ENCODE data around the gene CCBE1.

DNA sequence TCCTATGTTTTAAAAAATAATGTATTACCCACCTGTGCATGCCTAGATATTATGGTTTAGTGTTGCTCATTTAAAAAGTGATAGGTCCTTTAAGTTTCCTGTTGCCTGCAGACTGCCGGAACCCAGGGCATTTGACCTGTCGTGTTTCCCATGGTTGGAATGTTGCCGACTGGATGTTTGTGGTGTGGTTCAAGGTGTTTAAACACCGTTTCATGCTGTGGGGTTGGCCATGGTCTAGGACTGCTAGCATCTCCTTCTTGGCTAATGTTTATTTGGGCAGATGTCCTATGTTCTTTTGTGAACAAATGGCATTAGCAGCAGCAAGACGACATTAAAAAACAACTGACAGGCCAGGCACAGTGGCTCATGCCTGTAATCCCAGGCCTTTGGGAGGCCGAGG, 245.3 kb downstream of the CCBE1 start:
- TF ChIP-seq POLR2A (IDR thresholded peaks at IDR 0.05) (no peak), POLR2AphosphoS5 (IDR thresholded peaks at IDR 0.05) (no peak)
- TF ChIP-seq, protein P1, sequence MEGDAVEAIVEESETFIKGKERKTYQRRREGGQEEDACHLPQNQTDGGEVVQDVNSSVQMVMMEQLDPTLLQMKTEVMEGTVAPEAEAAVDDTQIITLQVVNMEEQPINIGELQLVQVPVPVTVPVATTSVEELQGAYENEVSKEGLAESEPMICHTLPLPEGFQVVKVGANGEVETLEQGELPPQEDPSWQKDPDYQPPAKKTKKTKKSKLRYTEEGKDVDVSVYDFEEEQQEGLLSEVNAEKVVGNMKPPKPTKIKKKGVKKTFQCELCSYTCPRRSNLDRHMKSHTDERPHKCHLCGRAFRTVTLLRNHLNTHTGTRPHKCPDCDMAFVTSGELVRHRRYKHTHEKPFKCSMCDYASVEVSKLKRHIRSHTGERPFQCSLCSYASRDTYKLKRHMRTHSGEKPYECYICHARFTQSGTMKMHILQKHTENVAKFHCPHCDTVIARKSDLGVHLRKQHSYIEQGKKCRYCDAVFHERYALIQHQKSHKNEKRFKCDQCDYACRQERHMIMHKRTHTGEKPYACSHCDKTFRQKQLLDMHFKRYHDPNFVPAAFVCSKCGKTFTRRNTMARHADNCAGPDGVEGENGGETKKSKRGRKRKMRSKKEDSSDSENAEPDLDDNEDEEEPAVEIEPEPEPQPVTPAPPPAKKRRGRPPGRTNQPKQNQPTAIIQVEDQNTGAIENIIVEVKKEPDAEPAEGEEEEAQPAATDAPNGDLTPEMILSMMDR (IDR thresholded peaks at IDR 0.05) = no peak
